Sigmoid colon (tissue), 4 donors: ENCODE data around the gene RNF8.

Source experiments
- EP300 ChIP-seq, 4 donors: sonication (generic); formaldehyde crosslinking; IDR thresholded peaks; one replicate each; pipeline ENCODE4 v1.6.1; 2017; ENCODE audit warnings: antibody characterized with exemption in 4 of 4
- POLR2A ChIP-seq, 2 donors: fragments of 450-650 bp; IDR thresholded peaks; one replicate each; pipeline ENCODE4 v1.6.1; 2016; ENCODE audit warnings: antibody characterized with exemption in 2 of 2, mild to moderate bottlenecking in 2 of 2, moderate library complexity in 2 of 2
- POLR2AphosphoS5 ChIP-seq, 4 donors: sonication (generic); formaldehyde crosslinking; IDR thresholded peaks; one replicate each; pipeline ENCODE4 v1.6.1; 2017; ENCODE audit warnings: antibody characterized with exemption in 4 of 4
- TF ChIP-seq, protein P1 (sequence below), 4 experiments: fragments of 450-650 bp in 3 of 4; fragments of 200-600 bp in 1 of 4; IDR thresholded peaks; one replicate each; pipeline ENCODE4 v1.5.1; 2016 to 2019; ENCODE audit warnings: antibody characterized with exemption in 4 of 4, mild to moderate bottlenecking in 3 of 4, moderate library complexity in 2 of 4

DNA sequence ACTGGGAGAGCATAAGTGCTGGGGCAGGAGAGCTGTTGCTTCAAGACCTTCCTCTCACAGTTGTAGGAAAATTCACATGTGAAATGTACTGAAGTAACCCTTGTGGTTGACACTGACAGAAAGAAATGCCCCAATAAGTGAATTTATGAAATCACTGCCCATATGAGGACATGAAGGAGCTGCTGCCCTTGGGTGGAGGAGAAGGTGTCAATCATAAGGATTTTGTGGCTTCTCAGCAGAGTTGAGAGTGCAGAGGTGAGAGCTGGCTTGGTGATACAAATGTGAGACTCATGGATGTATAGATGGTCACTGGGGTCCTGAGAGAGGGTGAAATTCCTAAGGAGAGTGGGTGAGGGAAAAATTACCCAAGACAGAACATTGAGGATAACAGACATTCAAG lies 45.3 kb downstream of the RNF8 start:
- TF ChIP-seq POLR2AphosphoS5 (IDR thresholded peaks at IDR 0.05) (no peak), POLR2A (IDR thresholded peaks at IDR 0.05) (no peak), EP300 (IDR thresholded peaks at IDR 0.05) (no peak)
- TF ChIP-seq, protein P1, sequence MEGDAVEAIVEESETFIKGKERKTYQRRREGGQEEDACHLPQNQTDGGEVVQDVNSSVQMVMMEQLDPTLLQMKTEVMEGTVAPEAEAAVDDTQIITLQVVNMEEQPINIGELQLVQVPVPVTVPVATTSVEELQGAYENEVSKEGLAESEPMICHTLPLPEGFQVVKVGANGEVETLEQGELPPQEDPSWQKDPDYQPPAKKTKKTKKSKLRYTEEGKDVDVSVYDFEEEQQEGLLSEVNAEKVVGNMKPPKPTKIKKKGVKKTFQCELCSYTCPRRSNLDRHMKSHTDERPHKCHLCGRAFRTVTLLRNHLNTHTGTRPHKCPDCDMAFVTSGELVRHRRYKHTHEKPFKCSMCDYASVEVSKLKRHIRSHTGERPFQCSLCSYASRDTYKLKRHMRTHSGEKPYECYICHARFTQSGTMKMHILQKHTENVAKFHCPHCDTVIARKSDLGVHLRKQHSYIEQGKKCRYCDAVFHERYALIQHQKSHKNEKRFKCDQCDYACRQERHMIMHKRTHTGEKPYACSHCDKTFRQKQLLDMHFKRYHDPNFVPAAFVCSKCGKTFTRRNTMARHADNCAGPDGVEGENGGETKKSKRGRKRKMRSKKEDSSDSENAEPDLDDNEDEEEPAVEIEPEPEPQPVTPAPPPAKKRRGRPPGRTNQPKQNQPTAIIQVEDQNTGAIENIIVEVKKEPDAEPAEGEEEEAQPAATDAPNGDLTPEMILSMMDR (IDR thresholded peaks at IDR 0.05): no peak
